ENCODE measurements around the gene TMEM240. TPM values are rescaled to one million over a fixed set of nuclear protein-coding genes. Genes with fewer than 3 reads are reported as not detected.

TMEM240 gene
- total and polyA plus RNA-seq, 2 donors (not counting 1 experiment from before 2014, with no cell fraction given), result 0.28 to 1.8 TPM

DNA sequence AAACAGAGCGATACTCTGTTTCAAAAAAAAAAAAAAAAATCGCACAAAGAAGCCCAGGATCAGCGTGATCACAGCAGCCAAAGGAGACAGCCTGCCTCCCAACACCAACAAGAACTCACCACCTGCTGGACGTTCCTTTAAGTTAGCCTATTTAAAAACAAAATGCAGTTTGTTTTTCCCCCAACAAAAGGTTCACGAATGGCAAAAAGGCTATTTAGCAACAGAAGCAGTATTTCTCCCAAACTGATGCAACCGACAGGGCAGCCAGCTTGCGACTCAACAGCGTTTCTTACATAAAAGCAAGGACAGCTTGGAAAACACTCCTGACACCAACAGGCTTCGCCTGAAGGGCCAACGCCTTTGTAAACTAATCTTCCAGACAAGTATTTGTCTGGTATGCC is 27.5 kb upstream of the TMEM240 start:
- TF ChIP-seq EZH2 (IDR thresholded peaks at IDR 0.05; ENCODE audit: borderline replicate concordance, insufficient read depth, low read depth, low read length, poor library complexity, severe bottlenecking), result no peak
- TF ChIP-seq CTCF (IDR thresholded peaks at IDR 0.05), result no peak
- peaks cover 0 to 45% of the 10 kb centered on the region in 2 experiments for H3K36me3 ChIP-seq (replicated peaks in 1 of 2; ENCODE audit: control extremely low read depth in 1 of 2, control insufficient read depth in 1 of 2, extremely low read depth in 1 of 2, insufficient read depth in 2 of 2, low read length in 1 of 2)
- H3K4me3 ChIP-seq (ENCODE audit: control extremely low read depth in 1 of 5, extremely low read depth in 1 of 5, insufficient read depth in 1 of 5, low read depth in 2 of 5, low read length in 4 of 5), result no peak overlapping the region
- WGBS (ENCODE audit: insufficient coverage), result 93% methylated on average over 8 of the region's 10 CpGs
- Mint-ChIP-seq H3K4me1 (peaks cover 38% of the 10 kb centered on the region), H3K9me3 (ENCODE audit: insufficient read depth) (no peaks in the 10 kb centered on the region), H3K27ac (no peak overlapping the region), H3K4me3 (no peak overlapping the region), H3K27me3 (no peaks in the 10 kb centered on the region)
- DNase-seq (no peak), ATAC-seq (ENCODE audit: low read depth) (no peak)
- H3K27ac ChIP-seq (ENCODE audit: low read length in 2 of 2), result no peak overlapping the region
- H3K9me3 ChIP-seq (ENCODE audit: control extremely low read depth in 1 of 3, control insufficient read depth in 2 of 3, insufficient read depth in 1 of 3, low read length in 2 of 3), result no peaks in the 10 kb centered on the region
- peaks cover 98% of the 10 kb centered on the region for H3K79me2 ChIP-seq (ENCODE audit: control insufficient read depth, insufficient read depth, low read length)
- intact Hi-C loops (cut with micrococcal nuclease), result no loop called here
- no peak overlapping the region for H2AFZ ChIP-seq (ENCODE audit: insufficient read depth, low read depth, low read length, poor library complexity, severe bottlenecking)
- H4K20me1 ChIP-seq (ENCODE audit: control insufficient read depth, insufficient read depth, low read length, poor library complexity, severe bottlenecking), result peaks cover 72% of the 10 kb centered on the region
- H3K9ac ChIP-seq (ENCODE audit: low read length), result no peak overlapping the region
- H3K27me3 ChIP-seq (replicated peaks in 1 of 4; ENCODE audit: control extremely low read depth in 1 of 4, control insufficient read depth in 3 of 4, insufficient read depth in 4 of 4, low read length in 3 of 4), result no peaks in the 10 kb centered on the region
- ChIA-PET POLR2A (interaction anchor here (0.7 kb wide), 1 partner anchor 261 kb away, joined by 5 read pairs; no protein-coding TSS in a partner anchor), CTCF (no interaction called here)
- no peak overlapping the region for H3K4me2 ChIP-seq (replicated peaks; ENCODE audit: low read depth, low read length, poor library complexity, severe bottlenecking)
- peaks cover 0 to 21% of the 10 kb centered on the region in 2 donors for H3K4me1 ChIP-seq (ENCODE audit: control insufficient read depth in 2 of 2, insufficient read depth in 2 of 2, low read length in 2 of 2)

- H3K4me2 ChIP-seq (replicated peaks; ENCODE audit: low read depth, low read length, poor library complexity, severe bottlenecking), result no peak overlapping the region
- CTCF ChIA-PET, result no interaction called here
- no peak overlapping the region for H3K27ac Mint-ChIP-seq
- DNase-seq (no peak), ATAC-seq (ENCODE audit: low read depth) (no peak)
- no peak overlapping the region for H3K4me3 ChIP-seq (ENCODE audit: control extremely low read depth in 1 of 5, extremely low read depth in 1 of 5, insufficient read depth in 1 of 5, low read depth in 2 of 5, low read length in 4 of 5)
- H3K9ac ChIP-seq (ENCODE audit: low read length), result no peak overlapping the region
- peaks cover 0 to 50% of the 10 kb centered on the region in 2 experiments for H3K36me3 ChIP-seq (replicated peaks in 1 of 2; ENCODE audit: control extremely low read depth in 1 of 2, control insufficient read depth in 1 of 2, extremely low read depth in 1 of 2, insufficient read depth in 2 of 2, low read length in 1 of 2)
- peaks cover 98% of the 10 kb centered on the region for H3K79me2 ChIP-seq (ENCODE audit: control insufficient read depth, insufficient read depth, low read length)
- WGBS (ENCODE audit: insufficient coverage), result 88% methylated on average over 22 of the region's 31 CpGs
- H3K9me3 Mint-ChIP-seq (ENCODE audit: insufficient read depth), result no peaks in the 10 kb centered on the region
- no peaks in the 10 kb centered on the region for H3K27me3 ChIP-seq (replicated peaks in 1 of 4; ENCODE audit: control extremely low read depth in 1 of 4, control insufficient read depth in 3 of 4, insufficient read depth in 4 of 4, low read length in 3 of 4)
- peaks cover 0 to 17% of the 10 kb centered on the region in 2 donors for H3K4me1 ChIP-seq (ENCODE audit: control insufficient read depth in 2 of 2, insufficient read depth in 2 of 2, low read length in 2 of 2)
- H3K4me3 Mint-ChIP-seq, result no peak overlapping the region
- intact Hi-C loops (cut with micrococcal nuclease), result no loop called here
- peaks cover 78% of the 10 kb centered on the region for H4K20me1 ChIP-seq (ENCODE audit: control insufficient read depth, insufficient read depth, low read length, poor library complexity, severe bottlenecking)
- H2AFZ ChIP-seq (ENCODE audit: insufficient read depth, low read depth, low read length, poor library complexity, severe bottlenecking), result no peak overlapping the region
- H3K9me3 ChIP-seq (ENCODE audit: control extremely low read depth in 1 of 3, control insufficient read depth in 2 of 3, insufficient read depth in 1 of 3, low read length in 2 of 3), result no peaks in the 10 kb centered on the region
- H3K27me3 Mint-ChIP-seq, result no peaks in the 10 kb centered on the region
- H3K4me1 Mint-ChIP-seq, result peaks cover 36% of the 10 kb centered on the region
- H3K27ac ChIP-seq (ENCODE audit: low read length in 2 of 2), result no peak overlapping the region
- TF ChIP-seq CTCF (IDR thresholded peaks at IDR 0.05) (no peak), EZH2 (IDR thresholded peaks at IDR 0.05; ENCODE audit: borderline replicate concordance, insufficient read depth, low read depth, low read length, poor library complexity, severe bottlenecking) (no peak)
- POLR2A ChIA-PET, result interaction anchor here (0.7 kb wide), 1 partner anchor 260 kb away, joined by 5 read pairs; no protein-coding TSS in a partner anchor
Measured at GRCh38 chr1:1567152-1567875, 26.9 kb upstream of the TMEM240 start.
